HS-5 (cell line): ENCODE measurements around the gene SPATA33.

Experiments
- DNase-seq: peaks from one replicate; pipeline ENCODE4 v3.0.0-alpha.2; 2012; ENCODE audit warnings: low read depth

The SPATA33 gene

GRCh38 chr16:89709716-89710432 is 52.2 kb downstream of the SPATA33 start:
- no peak for DNase-seq

- DNase-seq, result no peak
Observed at GRCh38 chr16:89710709-89711564, 53.3 kb downstream of the SPATA33 start.

GRCh38 chr16:89711601-89712273 is 54.1 kb downstream of the SPATA33 start:
- no peak for DNase-seq

GRCh38 chr16:89712274-89712781 is 54.7 kb downstream of the SPATA33 start:
- DNase-seq, result no peak

GRCh38 chr16:89716493-89716892 is 58.9 kb downstream of the SPATA33 start:
- no peak for DNase-seq

GRCh38 chr16:89716916-89717687 is 59.5 kb downstream of the SPATA33 start:
- no peak for DNase-seq

GRCh38 chr16:89717688-89718505 is 60.3 kb downstream of the SPATA33 start:
- no peak for DNase-seq
